GM23248 (cell line): ENCODE data around the gene SCAPER. TPM values are rescaled to one million over a fixed set of nuclear protein-coding genes. Genes with fewer than 3 reads are reported as not detected.
"Not testable (repeated sequence)": the region's sequence is repeated elsewhere in the genome, so short reads cannot be mapped to it uniquely, and the experiment has no call there.

ENCODE experiments used
- DNase-seq: peaks from one replicate; pipeline ENCODE4 v3.0.0-alpha.2; 2015
- H2AFZ ChIP-seq: fragments of 200-600 bp; sonication (generic); 2 replicates; pipeline ENCODE4 v1.6.1; 2016; ENCODE audit warnings: antibody characterized with exemption
- H3F3A ChIP-seq: fragments of 200-600 bp; sonication (generic); 2 replicates; pipeline ENCODE4 v1.6.1; 2016; ENCODE audit warnings: mild to moderate bottlenecking, antibody characterized with exemption, mixed run types; ENCODE audit not compliant: insufficient read depth
- H3K27ac ChIP-seq: fragments of 200-600 bp; sonication (generic); 2 replicates; pipeline ENCODE4 v1.5.1; 2016; ENCODE audit warnings: mild to moderate bottlenecking
- H3K27me3 ChIP-seq: fragments of 200-600 bp; sonication (generic); replicated peaks from 2 replicates; pipeline ENCODE4 v1.6.1; 2016; ENCODE audit warnings: mild to moderate bottlenecking; ENCODE audit not compliant: insufficient read depth
- H3K36me3 ChIP-seq: fragments of 200-600 bp; sonication (generic); 2 replicates; pipeline ENCODE4 v1.6.1; 2016; ENCODE audit warnings: low read depth, mild to moderate bottlenecking
- H3K4me1 ChIP-seq: fragments of 200-600 bp; sonication (generic); 2 replicates; pipeline ENCODE4 v1.6.1; 2016; ENCODE audit warnings: mild to moderate bottlenecking; ENCODE audit not compliant: insufficient read depth
- H3K4me2 ChIP-seq: fragments of 200-600 bp; sonication (generic); one replicate; pipeline ENCODE4 v1.6.1; 2016; ENCODE audit warnings: mild to moderate bottlenecking; ENCODE audit not compliant: unreplicated experiment
- H3K4me3 ChIP-seq: fragments of 200-600 bp; sonication (generic); 2 replicates; pipeline ENCODE4 v1.5.1; 2016; ENCODE audit warnings: mild to moderate bottlenecking
- H3K79me2 ChIP-seq: fragments of 200-600 bp; sonication (generic); 2 replicates; pipeline ENCODE4 v1.6.1; 2016; ENCODE audit warnings: mild to moderate bottlenecking; ENCODE audit not compliant: insufficient read depth
- H3K9ac ChIP-seq: fragments of 200-600 bp; sonication (generic); 2 replicates; pipeline ENCODE4 v1.6.1; 2016; ENCODE audit warnings: mild to moderate bottlenecking
- H3K9me2 ChIP-seq: fragments of 200-600 bp; sonication (generic); 2 replicates; pipeline ENCODE4 v1.6.1; 2016; ENCODE audit warnings: mixed run types, mild to moderate bottlenecking, moderate library complexity; ENCODE audit not compliant: insufficient read depth
- H3K9me3 ChIP-seq: fragments of 200-600 bp; sonication (generic); one replicate; pipeline ENCODE4 v1.6.1; 2017; ENCODE audit warnings: low read depth
- H4K20me1 ChIP-seq: fragments of 200-600 bp; sonication (generic); 2 replicates; pipeline ENCODE4 v1.6.0; 2016; ENCODE audit not compliant: insufficient read depth
- EZH2 ChIP-seq: fragments of 200-600 bp; sonication (generic); IDR thresholded peaks from 2 replicates; pipeline ENCODE4 v1.6.1; 2018; ENCODE audit warnings: antibody characterized with exemption, mild to moderate bottlenecking; ENCODE audit not compliant: insufficient read depth, poor library complexity, severe bottlenecking
- EZH2phosphoT487 ChIP-seq: fragments of 200-600 bp; sonication (generic); IDR thresholded peaks from 2 replicates; pipeline ENCODE4 v1.6.1; 2018; ENCODE audit warnings: antibody characterized with exemption, moderate library complexity, mild to moderate bottlenecking, low read depth; ENCODE audit not compliant: insufficient read depth
- WGBS, 2 experiments: methylation state at CpG; one replicate each; pipeline ENCODE4 v1.1.6; 2015 to 2017; ENCODE audit warnings: low lambda C conversion rate in 2 of 2, low coverage in 1 of 2; ENCODE audit errors: missing lambda C conversion rate in 2 of 2; 5-methylcytosine and 5-hydroxymethylcytosine counted together
- in situ Hi-C: fragments of 300-500 bp; cut with MboI; formaldehyde crosslinking; loops from 2 replicates; pipeline ENCODE4 v1.15.0; 2020
- polyA plus RNA-seq: library from polyadenylated mRNA; unstranded; fragments of >200 nt; fragmentation: Nextera tagmentation; extraction: Ambion mirVana; gene quantifications from 2 replicates; pipeline ENCODE4 v1.2.1, GENCODE V29; 2016
- total RNA-seq: library from RNA; depleted of rRNA; stranded (reverse); fragments of >200 nt; shearing (Covaris generic); gene quantifications from 2 replicates; pipeline ENCODE4 v1.2.3, GENCODE V29; 2014

The SCAPER gene
- total and polyA plus RNA-seq, 2 experiments from 2014 or later = 5.9 to 7.8 TPM

- 38 to 82% methylated on average over 1 of the region's 1 CpG for WGBS, 2 experiments
- Histone ChIP-seq H4K20me1 (no peaks in the 10 kb centered on the region), H3K9me2 (no peaks in the 10 kb centered on the region), H3K36me3 (no peaks in the 10 kb centered on the region), H2AFZ (no peak overlapping the region), H3K79me2 (no peaks in the 10 kb centered on the region), H3K4me3 (no peak overlapping the region), H3K27ac (no peak overlapping the region), H3K4me2 (no peak overlapping the region), H3K27me3 (no peaks in the 10 kb centered on the region), H3K4me1 (peaks cover 12% of the 10 kb centered on the region; the same call in 1 of the 2 replicates), H3F3A (0 out of 2 replicates have a peak, but pooled peaks cover 4% of the 10 kb centered on the region), H3K9me3 (no peaks in the 10 kb centered on the region), H3K9ac (no peak overlapping the region)
- DNase-seq = no peak
- TF ChIP-seq EZH2 (no peak), EZH2phosphoT487 (no peak)
- in situ Hi-C loops = no loop called here
Measured at GRCh38 chr15:76432604-76433003, 472.5 kb downstream of the SCAPER start.

- Histone ChIP-seq H3K27me3 (no peaks in the 10 kb centered on the region), H2AFZ (no peak overlapping the region), H3K9me2 (no peaks in the 10 kb centered on the region), H3K4me1 (peaks cover 12% of the 10 kb centered on the region; the same call in 1 of the 2 replicates), H3K9ac (no peak overlapping the region), H3F3A (0 out of 2 replicates have a peak, but pooled peaks cover 4% of the 10 kb centered on the region), H3K79me2 (no peaks in the 10 kb centered on the region), H4K20me1 (no peaks in the 10 kb centered on the region), H3K36me3 (no peaks in the 10 kb centered on the region), H3K27ac (no peak overlapping the region), H3K9me3 (no peaks in the 10 kb centered on the region), H3K4me2 (no peak overlapping the region), H3K4me3 (no peak overlapping the region)
- whole genome bisulfite sequencing, 2 experiments = 73 to 74% methylated on average over 4 of the region's 4 CpGs
- peak; percentile 7 for DNase-seq
- in situ Hi-C loops = no loop called here
- TF ChIP-seq EZH2 (no peak), EZH2phosphoT487 (no peak)
Measured at GRCh38 chr15:76431971-76432370, 473.2 kb downstream of the SCAPER start.

DNA sequence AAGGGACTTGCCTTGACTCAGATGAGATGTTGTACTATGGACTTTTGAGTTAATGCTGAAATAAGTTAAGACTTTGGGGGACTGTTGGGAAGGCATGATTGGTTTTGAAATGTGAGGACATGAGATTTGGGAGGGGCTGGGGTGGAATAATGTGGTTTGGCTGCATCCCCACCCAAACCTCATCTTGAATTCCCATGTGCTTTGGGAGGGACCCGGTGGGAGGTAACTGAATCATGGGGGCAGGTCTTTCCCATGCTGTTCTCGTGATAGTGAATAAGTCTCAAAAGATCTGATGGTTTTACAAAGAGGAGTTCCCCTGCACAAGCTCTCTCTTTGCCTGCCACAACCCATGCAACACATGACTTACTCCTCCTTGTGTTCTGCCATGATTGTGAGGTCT is 474.4 kb downstream of the SCAPER start:
- 68 to 74% methylated on average over 2 of the region's 2 CpGs for WGBS, 2 experiments
- H3K36me3 ChIP-seq, H3K9ac ChIP-seq, H3K79me2 ChIP-seq, in situ Hi-C loops, H3K27ac ChIP-seq, H3F3A ChIP-seq, H3K4me3 ChIP-seq, H4K20me1 ChIP-seq, H3K9me2 ChIP-seq, H3K4me2 ChIP-seq, H2AFZ ChIP-seq, H3K9me3 ChIP-seq, DNase-seq, H3K27me3 ChIP-seq: not testable (repeated sequence)
- H3K4me1 ChIP-seq = peaks cover 12% of the 10 kb centered on the region; the same call in 1 of the 2 replicates

GRCh38 chr15:76429661-76430060 is 475.5 kb downstream of the SCAPER start:
- no peak for TF ChIP-seq EZH2phosphoT487
- TF ChIP-seq EZH2 = no peak
- H3K4me3 ChIP-seq = no peak overlapping the region
- H3K27ac ChIP-seq = no peak overlapping the region
- no peaks in the 10 kb centered on the region for H3K27me3 ChIP-seq
- H3K4me1 ChIP-seq = peaks cover 12% of the 10 kb centered on the region; the same call in 1 of the 2 replicates
- 93 to 95% methylated on average over 4 of the region's 4 CpGs for WGBS, 2 experiments
- no peak overlapping the region for H3K9ac ChIP-seq
- H3K9me3 ChIP-seq = no peaks in the 10 kb centered on the region
- H3K4me2 ChIP-seq = no peak overlapping the region
- H4K20me1 ChIP-seq = no peaks in the 10 kb centered on the region
- DNase-seq = no peak
- H3K9me2 ChIP-seq = no peaks in the 10 kb centered on the region
- in situ Hi-C loops = no loop called here
- H3K36me3 ChIP-seq = no peaks in the 10 kb centered on the region
- H2AFZ ChIP-seq = no peak overlapping the region
- H3K79me2 ChIP-seq = no peaks in the 10 kb centered on the region
- H3F3A ChIP-seq = no peaks in the 10 kb centered on the region

DNA sequence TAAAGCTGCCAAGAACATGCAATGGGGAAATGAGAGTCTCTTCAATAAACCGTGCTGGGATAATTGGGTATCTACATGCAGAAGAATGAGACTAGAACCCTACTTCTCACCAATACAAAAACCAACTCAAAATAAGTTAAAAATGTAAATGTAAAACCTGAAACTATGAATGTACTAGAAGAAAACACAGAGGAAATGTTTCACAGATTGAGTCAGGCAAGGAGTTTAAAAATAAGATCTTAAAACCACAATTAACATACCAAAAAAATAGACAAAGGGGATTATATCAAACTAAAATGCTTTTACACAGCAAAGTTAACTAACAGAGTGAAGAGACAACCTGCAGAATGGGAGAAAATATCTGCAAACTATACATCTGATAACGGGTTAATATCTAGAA is 478.2 kb downstream of the SCAPER start:
- H3K9me2 ChIP-seq = no peaks in the 10 kb centered on the region
- WGBS, 2 experiments = 93 to 96% methylated on average over 2 of the region's 2 CpGs

More for the DNA sequence above, 478.2 kb downstream of the SCAPER start:
- Histone ChIP-seq H3K9me3 (no peaks in the 10 kb centered on the region), H3K4me3 (no peak overlapping the region), H3K27me3 (no peaks in the 10 kb centered on the region), H2AFZ (no peak overlapping the region), H3K4me2 (no peak overlapping the region), H3K4me1 (no peaks in the 10 kb centered on the region), H4K20me1 (no peaks in the 10 kb centered on the region), H3K79me2 (no peaks in the 10 kb centered on the region), H3K27ac (no peak overlapping the region), H3K36me3 (no peaks in the 10 kb centered on the region), H3K9ac (no peak overlapping the region), H3F3A (no peaks in the 10 kb centered on the region)
- TF ChIP-seq EZH2phosphoT487 (no peak), EZH2 (no peak)
- in situ Hi-C loops = no loop called here
- no peak for DNase-seq
